ENCODE measurements around the gene TPSG1. TPM values are rescaled to one million over a fixed set of nuclear protein-coding genes. Genes with fewer than 3 reads are reported as not detected.

The TPSG1 gene
- total RNA-seq, 1 experiment from 2014 or later, result not detected

DNA sequence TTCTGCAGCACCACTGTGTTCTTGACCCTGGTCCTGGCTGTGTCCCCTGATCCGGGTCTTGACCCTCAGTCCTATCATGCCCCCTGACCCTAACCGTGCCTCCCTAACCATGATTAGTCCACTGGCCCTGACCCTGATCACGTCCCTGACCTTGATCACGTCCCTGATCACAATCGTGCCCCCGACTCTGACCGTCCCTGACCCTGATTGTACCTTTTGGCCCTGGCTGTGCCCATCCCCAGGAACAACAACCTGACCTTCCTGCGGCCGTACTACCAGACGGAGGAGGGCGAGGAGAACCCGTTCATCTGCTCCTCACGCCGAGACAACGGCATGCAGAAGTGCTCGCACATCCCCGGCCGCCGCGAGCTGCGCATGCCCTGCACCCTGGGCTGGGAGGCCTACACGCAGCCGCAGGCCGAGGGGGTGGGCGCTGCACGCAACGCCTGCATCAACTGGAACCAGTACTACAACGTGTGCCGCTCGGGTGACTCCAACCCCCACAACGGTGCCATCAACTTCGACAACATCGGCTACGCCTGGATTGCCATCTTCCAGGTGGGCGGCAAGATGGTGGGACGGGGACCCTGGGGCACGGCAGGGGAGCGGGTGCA lies 24.9 kb downstream of the TPSG1 start:
- no peaks in the 10 kb centered on the region for H3K79me2 ChIP-seq (ENCODE audit: insufficient read depth, low read length)
- ATAC-seq (no peak), DNase-seq (ENCODE audit: low read depth, low spot score) (no peak)
- no TSS peak for BruUV-seq (replicated peaks)
- ChIA-PET RAD21 (ENCODE audit: low non-redundant PET in 1 of 2, low total read pairs in 2 of 2, uncharacterized antibody in 2 of 2, unreplicated experiment in 2 of 2) (no interaction called here), POLR2A (no interaction called here), CTCF (no interaction called here)
- H4K20me1 ChIP-seq (ENCODE audit: insufficient read depth), result no peaks in the 10 kb centered on the region
- no peak overlapping the region for H3K27ac ChIP-seq (ENCODE audit: low read depth, low read length)
- TF ChIP-seq EZH2 (IDR thresholded peaks at IDR 0.05), result no peak
- TF ChIP-seq RAD21 (IDR thresholded peaks at IDR 0.05; ENCODE audit: low read depth), result no peak
- TF ChIP-seq EZH2phosphoT487 (IDR thresholded peaks at IDR 0.05; ENCODE audit: borderline replicate concordance), result no peak
- no peak for TF ChIP-seq JUND (IDR thresholded peaks at IDR 0.05)
- TF ChIP-seq POLR2AphosphoS5 (IDR thresholded peaks at IDR 0.05; ENCODE audit: low read depth, low read length), result no peak
- TF ChIP-seq ZFX (IDR thresholded peaks at IDR 0.05), result no peak
- TF ChIP-seq, protein P1, sequence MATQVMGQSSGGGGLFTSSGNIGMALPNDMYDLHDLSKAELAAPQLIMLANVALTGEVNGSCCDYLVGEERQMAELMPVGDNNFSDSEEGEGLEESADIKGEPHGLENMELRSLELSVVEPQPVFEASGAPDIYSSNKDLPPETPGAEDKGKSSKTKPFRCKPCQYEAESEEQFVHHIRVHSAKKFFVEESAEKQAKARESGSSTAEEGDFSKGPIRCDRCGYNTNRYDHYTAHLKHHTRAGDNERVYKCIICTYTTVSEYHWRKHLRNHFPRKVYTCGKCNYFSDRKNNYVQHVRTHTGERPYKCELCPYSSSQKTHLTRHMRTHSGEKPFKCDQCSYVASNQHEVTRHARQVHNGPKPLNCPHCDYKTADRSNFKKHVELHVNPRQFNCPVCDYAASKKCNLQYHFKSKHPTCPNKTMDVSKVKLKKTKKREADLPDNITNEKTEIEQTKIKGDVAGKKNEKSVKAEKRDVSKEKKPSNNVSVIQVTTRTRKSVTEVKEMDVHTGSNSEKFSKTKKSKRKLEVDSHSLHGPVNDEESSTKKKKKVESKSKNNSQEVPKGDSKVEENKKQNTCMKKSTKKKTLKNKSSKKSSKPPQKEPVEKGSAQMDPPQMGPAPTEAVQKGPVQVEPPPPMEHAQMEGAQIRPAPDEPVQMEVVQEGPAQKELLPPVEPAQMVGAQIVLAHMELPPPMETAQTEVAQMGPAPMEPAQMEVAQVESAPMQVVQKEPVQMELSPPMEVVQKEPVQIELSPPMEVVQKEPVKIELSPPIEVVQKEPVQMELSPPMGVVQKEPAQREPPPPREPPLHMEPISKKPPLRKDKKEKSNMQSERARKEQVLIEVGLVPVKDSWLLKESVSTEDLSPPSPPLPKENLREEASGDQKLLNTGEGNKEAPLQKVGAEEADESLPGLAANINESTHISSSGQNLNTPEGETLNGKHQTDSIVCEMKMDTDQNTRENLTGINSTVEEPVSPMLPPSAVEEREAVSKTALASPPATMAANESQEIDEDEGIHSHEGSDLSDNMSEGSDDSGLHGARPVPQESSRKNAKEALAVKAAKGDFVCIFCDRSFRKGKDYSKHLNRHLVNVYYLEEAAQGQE (IDR thresholded peaks at IDR 0.05; ENCODE audit: low read depth), result no peak
- TF ChIP-seq, protein P2, sequence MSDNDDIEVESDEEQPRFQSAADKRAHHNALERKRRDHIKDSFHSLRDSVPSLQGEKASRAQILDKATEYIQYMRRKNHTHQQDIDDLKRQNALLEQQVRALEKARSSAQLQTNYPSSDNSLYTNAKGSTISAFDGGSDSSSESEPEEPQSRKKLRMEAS (IDR thresholded peaks at IDR 0.05), result no peak
- TF ChIP-seq CEBPB (IDR thresholded peaks at IDR 0.05; ENCODE audit: low read depth), result no peak
- TF ChIP-seq SIN3A (IDR thresholded peaks at IDR 0.05; ENCODE audit: low read depth), result no peak
- no peak for TF ChIP-seq ELF1 (IDR thresholded peaks at IDR 0.05; ENCODE audit: borderline replicate concordance, low read depth)
- TF ChIP-seq, protein P3, sequence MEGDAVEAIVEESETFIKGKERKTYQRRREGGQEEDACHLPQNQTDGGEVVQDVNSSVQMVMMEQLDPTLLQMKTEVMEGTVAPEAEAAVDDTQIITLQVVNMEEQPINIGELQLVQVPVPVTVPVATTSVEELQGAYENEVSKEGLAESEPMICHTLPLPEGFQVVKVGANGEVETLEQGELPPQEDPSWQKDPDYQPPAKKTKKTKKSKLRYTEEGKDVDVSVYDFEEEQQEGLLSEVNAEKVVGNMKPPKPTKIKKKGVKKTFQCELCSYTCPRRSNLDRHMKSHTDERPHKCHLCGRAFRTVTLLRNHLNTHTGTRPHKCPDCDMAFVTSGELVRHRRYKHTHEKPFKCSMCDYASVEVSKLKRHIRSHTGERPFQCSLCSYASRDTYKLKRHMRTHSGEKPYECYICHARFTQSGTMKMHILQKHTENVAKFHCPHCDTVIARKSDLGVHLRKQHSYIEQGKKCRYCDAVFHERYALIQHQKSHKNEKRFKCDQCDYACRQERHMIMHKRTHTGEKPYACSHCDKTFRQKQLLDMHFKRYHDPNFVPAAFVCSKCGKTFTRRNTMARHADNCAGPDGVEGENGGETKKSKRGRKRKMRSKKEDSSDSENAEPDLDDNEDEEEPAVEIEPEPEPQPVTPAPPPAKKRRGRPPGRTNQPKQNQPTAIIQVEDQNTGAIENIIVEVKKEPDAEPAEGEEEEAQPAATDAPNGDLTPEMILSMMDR (IDR thresholded peaks at IDR 0.05 in 2 of 3, conservative IDR thresholded peaks at IDR 0.05 in 1 of 3; ENCODE audit: borderline replicate concordance in 1 of 3, insufficient read depth in 1 of 3, low read depth in 2 of 3, low read length in 2 of 3), result no peak
- no peak for TF ChIP-seq POLR2A (IDR thresholded peaks at IDR 0.05; ENCODE audit: borderline replicate concordance, extremely low read depth, insufficient read depth, insufficient read length)
- TF ChIP-seq, protein P4, sequence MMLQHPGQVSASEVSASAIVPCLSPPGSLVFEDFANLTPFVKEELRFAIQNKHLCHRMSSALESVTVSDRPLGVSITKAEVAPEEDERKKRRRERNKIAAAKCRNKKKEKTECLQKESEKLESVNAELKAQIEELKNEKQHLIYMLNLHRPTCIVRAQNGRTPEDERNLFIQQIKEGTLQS (IDR thresholded peaks at IDR 0.05), result no peak
- no peak for TF ChIP-seq SP1 (IDR thresholded peaks at IDR 0.05; ENCODE audit: low read depth)
- no peak for TF ChIP-seq SRF (IDR thresholded peaks at IDR 0.05; ENCODE audit: low read depth)
- TF ChIP-seq YY1 (IDR thresholded peaks at IDR 0.05; ENCODE audit: extremely low read depth, insufficient replicate concordance, low read depth, low read length), result no peak
- TF ChIP-seq CBX3 (IDR thresholded peaks at IDR 0.05; ENCODE audit: low read depth), result no peak
- no peak for TF ChIP-seq EGR1 (IDR thresholded peaks at IDR 0.05; ENCODE audit: low read depth)
- no peak for TF ChIP-seq TCF7L2 (IDR thresholded peaks at IDR 0.05; ENCODE audit: borderline replicate concordance, extremely low read depth, insufficient read depth, insufficient read length)
- no peak overlapping the region for H3K9ac ChIP-seq (ENCODE audit: low read length)
- no peak overlapping the region for H2AFZ ChIP-seq (ENCODE audit: low read depth, low read length, poor library complexity, severe bottlenecking)
- H3K9me2 ChIP-seq (ENCODE audit: insufficient read depth), result no peaks in the 10 kb centered on the region
- H3K4me3 ChIP-seq (replicated peaks in 1 of 2; ENCODE audit: low read depth in 1 of 2, low read length in 2 of 2), result no peak overlapping the region
- H3K9me3 ChIP-seq (ENCODE audit: control insufficient read depth in 1 of 2, insufficient read depth in 1 of 2, low read depth in 1 of 2, low read length in 2 of 2), result no peaks in the 10 kb centered on the region
- H3K36me3 ChIP-seq (ENCODE audit: control insufficient read depth in 1 of 2, insufficient read depth in 2 of 2, low read length in 2 of 2), result no peaks in the 10 kb centered on the region
- intact Hi-C loops (cut with micrococcal nuclease), result no loop called here
- H3K4me2 ChIP-seq (ENCODE audit: low read length), result no peak overlapping the region
- no peaks in the 10 kb centered on the region for H3K27me3 ChIP-seq (ENCODE audit: insufficient read depth, low read length)
- H3K4me1 ChIP-seq (ENCODE audit: control insufficient read depth in 1 of 2, insufficient read depth in 2 of 2, low read length in 2 of 2), result peaks cover 0 to 16% of the 10 kb centered on the region in 2 experiments; a peak in 2 of 4 replicates
